ENCODE data around the gene ZNF724.

The ZNF724 gene

GRCh38 chr19:23263870-23264590, 13.8 kb upstream of the ZNF724 start:
- TF ChIP-seq SPI1 (IDR thresholded peaks at IDR 0.05; ENCODE audit: borderline replicate concordance, low read depth): no peak
- no peak for TF ChIP-seq REST (IDR thresholded peaks at IDR 0.05; ENCODE audit: insufficient replicate concordance, low read depth)
- no peak for TF ChIP-seq POLR2AphosphoS5 (IDR thresholded peaks at IDR 0.05; ENCODE audit: low read depth)
- no peak for TF ChIP-seq CTCF (IDR thresholded peaks at IDR 0.05; ENCODE audit: insufficient read depth, low read length)
- TF ChIP-seq GABPA (IDR thresholded peaks at IDR 0.05; ENCODE audit: low read depth): no peak

GRCh38 chr19:23263396-23263795, 13.2 kb upstream of the ZNF724 start:
- TF ChIP-seq SPI1 (IDR thresholded peaks at IDR 0.05; ENCODE audit: borderline replicate concordance, low read depth): no peak
- TF ChIP-seq GABPA (IDR thresholded peaks at IDR 0.05; ENCODE audit: low read depth): no peak
- TF ChIP-seq POLR2AphosphoS5 (IDR thresholded peaks at IDR 0.05; ENCODE audit: low read depth): no peak
- TF ChIP-seq REST (IDR thresholded peaks at IDR 0.05; ENCODE audit: insufficient replicate concordance, low read depth): no peak
- TF ChIP-seq CTCF (IDR thresholded peaks at IDR 0.05; ENCODE audit: insufficient read depth, low read length): no peak
- no peak for DNase-seq (ENCODE audit: low read depth in 1 of 2, low spot score in 1 of 2)
- H3K27ac ChIP-seq (replicated peaks): no peak overlapping the region
- H3K4me3 ChIP-seq (replicated peaks; ENCODE audit: insufficient read depth, low read length): no peak overlapping the region
- no peaks in the 10 kb centered on the region for H3K27me3 ChIP-seq (ENCODE audit: insufficient read depth, poor library complexity, severe bottlenecking)

More at GRCh38 chr19:23263870-23264590, 13.8 kb upstream of the ZNF724 start:
- Histone ChIP-seq H3K27ac (replicated peaks) (no peak overlapping the region), H3K4me3 (replicated peaks; ENCODE audit: insufficient read depth, low read length) (no peak overlapping the region), H3K27me3 (ENCODE audit: insufficient read depth, poor library complexity, severe bottlenecking) (no peaks in the 10 kb centered on the region)
- no peak for DNase-seq (ENCODE audit: low read depth in 1 of 2, low spot score in 1 of 2)

DNA sequence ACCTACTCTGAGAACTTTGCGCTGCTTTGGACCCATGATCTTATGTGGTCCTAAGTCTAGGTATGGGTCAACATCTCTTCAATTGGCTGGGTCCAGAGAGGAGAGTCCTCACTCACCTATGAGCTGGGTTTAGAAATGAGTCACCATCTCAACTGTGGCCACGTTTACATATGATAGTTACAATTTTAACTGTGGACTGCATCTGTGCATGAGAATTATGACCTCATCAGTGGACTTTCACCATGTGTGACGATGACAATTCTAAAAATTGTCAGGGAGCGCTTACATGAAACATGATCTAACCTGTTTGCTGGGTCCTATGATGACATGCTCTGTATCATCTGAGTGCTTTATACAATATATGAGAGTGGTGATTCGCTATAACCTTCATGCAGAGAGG, 12.7 kb upstream of the ZNF724 start:
- TF ChIP-seq CTCF (IDR thresholded peaks at IDR 0.05; ENCODE audit: insufficient read depth, low read length): no peak
- no peak for TF ChIP-seq GABPA (IDR thresholded peaks at IDR 0.05; ENCODE audit: low read depth)
- TF ChIP-seq SPI1 (IDR thresholded peaks at IDR 0.05; ENCODE audit: borderline replicate concordance, low read depth): no peak
- no peak for TF ChIP-seq POLR2AphosphoS5 (IDR thresholded peaks at IDR 0.05; ENCODE audit: low read depth)
- no peak for DNase-seq (ENCODE audit: low read depth in 1 of 2, low spot score in 1 of 2)
- Histone ChIP-seq H3K4me3 (replicated peaks; ENCODE audit: insufficient read depth, low read length) (no peak overlapping the region), H3K27ac (replicated peaks) (no peak overlapping the region), H3K27me3 (ENCODE audit: insufficient read depth, poor library complexity, severe bottlenecking) (no peaks in the 10 kb centered on the region)
